ENCODE measurements around the gene SCT.
"Not testable (repeated sequence)": the region's sequence is repeated elsewhere in the genome, so short reads cannot be mapped to it uniquely, and the experiment has no call there.

SCT gene

GRCh38 chr11:626475-627307 lies at the start of gene SCT:
TSS of gene SCT (minus strand) at chr11:627181. CDS start at chr11:627143, 38 bp downstream.
- no peak for DNase-seq

- DNase-seq, result no peak
These were observed 47.4 kb upstream of the SCT start for GRCh38 chr11:674406-674805.

GRCh38 chr11:673866-674265 lies 46.9 kb upstream of the SCT start:
- DNase-seq, result no peak

GRCh38 chr11:665704-666281 lies 38.8 kb upstream of the SCT start:
- no peak for DNase-seq

- no peak for DNase-seq
These were observed 38.2 kb upstream of the SCT start for GRCh38 chr11:665062-665703.

GRCh38 chr11:662689-663274 lies 35.8 kb upstream of the SCT start:
- DNase-seq, result peak; percentile 43 to 56

- no peak for DNase-seq
These were observed 33.9 kb upstream of the SCT start for GRCh38 chr11:660681-661444.

GRCh38 chr11:660281-660680 lies 33.3 kb upstream of the SCT start:
- no peak for DNase-seq

- DNase-seq, result no peak
These were observed 32.6 kb upstream of the SCT start for GRCh38 chr11:659532-660085.

- no peak for DNase-seq
These were observed 30.7 kb upstream of the SCT start for GRCh38 chr11:657691-658126.

GRCh38 chr11:656866-657265 lies 29.9 kb upstream of the SCT start:
- no peak for DNase-seq

- DNase-seq, result no peak
These were observed 29.4 kb upstream of the SCT start for GRCh38 chr11:656426-656825.

- DNase-seq, result no peak
These were observed 28.2 kb upstream of the SCT start for GRCh38 chr11:655036-655726.

- DNase-seq, result not testable (repeated sequence)
These were observed 27.5 kb upstream of the SCT start for GRCh38 chr11:654444-654843.

GRCh38 chr11:653837-654236 lies 26.9 kb upstream of the SCT start:
- no peak for DNase-seq

GRCh38 chr11:653136-653535 lies 26.2 kb upstream of the SCT start:
- peak in 1 of 2 donors; percentile 16 for DNase-seq

GRCh38 chr11:650482-650881 lies 23.5 kb upstream of the SCT start:
- DNase-seq, result no peak

GRCh38 chr11:647672-648158 lies 20.7 kb upstream of the SCT start:
- not testable (repeated sequence) for DNase-seq

- DNase-seq, result no peak
These were observed 19.2 kb upstream of the SCT start for GRCh38 chr11:646214-646613.

- DNase-seq, result no peak
These were observed 18.6 kb upstream of the SCT start for GRCh38 chr11:645536-645935.

GRCh38 chr11:643849-644738 lies 17.1 kb upstream of the SCT start:
- DNase-seq, result no peak
